Calu3 (cell line): ENCODE results near the gene GPLD1. TPM values are rescaled to one million over a fixed set of nuclear protein-coding genes. Genes with fewer than 3 reads are reported as not detected.

Experiments
- BruUV-seq: library from RNA; stranded (reverse); fragments of 400-500 nt; replicated peaks from 2 replicates; lab custom pipeline; 2021; lab: Mats Ljungman, UMichigan
- CTCF ChIA-PET: fragments of 300-600 bp; sonication (Branson Sonifier 250); formaldehyde crosslinking; loops from one replicate; lab custom pipeline; 2022; ENCODE audit warnings: antibody characterized with exemption; lab: Charles Lee
- DNase-seq: peaks from one replicate; pipeline ENCODE4 v3.0.0; 2022
- H3K27ac Mint-ChIP-seq: one replicate; pipeline ENCODE4 v1.8.0; 2022; ENCODE audit warnings: mixed read lengths; ENCODE audit not compliant: unreplicated experiment
- H3K27me3 Mint-ChIP-seq: one replicate; pipeline ENCODE4 v1.8.0; 2022; ENCODE audit warnings: mixed read lengths; ENCODE audit not compliant: unreplicated experiment
- H3K36me3 Mint-ChIP-seq: one replicate; pipeline ENCODE4 v1.8.0; 2022; ENCODE audit warnings: mild to moderate bottlenecking, moderate library complexity, mixed read lengths; ENCODE audit not compliant: insufficient read depth, unreplicated experiment
- H3K4me1 Mint-ChIP-seq: one replicate; pipeline ENCODE4 v1.8.0; 2022; ENCODE audit warnings: mild to moderate bottlenecking, low read depth, mixed read lengths; ENCODE audit not compliant: unreplicated experiment
- H3K4me3 Mint-ChIP-seq: one replicate; pipeline ENCODE4 v1.8.0; 2022; ENCODE audit warnings: mild to moderate bottlenecking, low read depth, moderate library complexity, mixed read lengths; ENCODE audit not compliant: unreplicated experiment
- H3K9me3 Mint-ChIP-seq: one replicate; pipeline ENCODE4 v1.8.0; 2022; ENCODE audit warnings: low read depth, mixed read lengths; ENCODE audit not compliant: unreplicated experiment
- intact Hi-C: fragments of 100-400 bp; cut with micrococcal nuclease; formaldehyde crosslinking; loops from one replicate; pipeline ENCODE4 v1.10.0; 2022; ENCODE audit not compliant: unreplicated experiment
- total RNA-seq: library from RNA; stranded (reverse); gene quantifications from 2 replicates; pipeline ENCODE4 v1.2.3, GENCODE V29; 2022
- TF ChIP-seq, protein P1 (sequence below): fragments of 200-600 bp; IDR thresholded peaks from one replicate; pipeline ENCODE4 v1.8.0; 2022; ENCODE audit warnings: antibody characterized with exemption; ENCODE audit not compliant: unreplicated experiment

Gene GPLD1
- total RNA-seq, 1 experiment from 2014 or later, result 3.5 TPM

DNA sequence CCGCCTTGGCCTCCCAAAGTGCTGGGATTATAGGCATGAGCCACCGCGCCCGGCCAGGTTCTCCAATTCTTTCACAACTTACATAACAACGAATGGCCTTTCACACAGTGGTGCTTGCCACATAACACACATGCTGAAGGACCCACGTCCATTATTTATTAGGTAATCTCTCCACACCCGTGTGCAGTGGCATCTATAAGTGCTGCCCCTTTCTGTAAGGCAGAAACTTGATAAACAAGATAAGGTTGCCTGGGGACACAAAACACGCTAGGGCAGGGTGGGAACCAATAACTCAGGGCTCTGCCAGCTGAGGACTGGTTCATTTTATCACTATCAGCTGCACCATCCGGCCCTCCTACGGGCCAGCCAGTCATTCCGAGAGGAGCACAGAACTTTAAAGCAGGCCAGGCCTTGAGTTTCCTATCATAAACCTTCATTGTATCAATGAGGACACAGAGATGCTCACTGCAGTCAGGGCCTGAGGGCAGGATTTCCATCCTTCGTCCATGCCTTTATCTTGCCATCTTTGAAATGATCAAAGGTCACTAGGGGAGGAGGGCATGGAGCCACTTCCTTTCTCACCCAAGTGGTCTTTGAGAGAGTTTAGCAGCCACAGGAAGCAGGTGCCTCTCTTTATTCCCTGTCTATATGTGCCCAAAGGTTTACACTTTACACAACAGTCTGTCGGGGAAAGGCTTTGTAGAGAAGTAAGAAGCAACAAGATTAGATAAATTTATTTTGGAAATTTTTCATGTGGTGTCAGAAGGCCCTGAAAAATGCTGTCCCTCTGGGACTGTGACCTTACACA is 37.6 kb downstream of the GPLD1 start:
- H3K9me3 Mint-ChIP-seq, result no peaks in the 10 kb centered on the region
- intact Hi-C loops, result no loop called here
- no peak overlapping the region for H3K4me3 Mint-ChIP-seq
- TF ChIP-seq, protein P1, sequence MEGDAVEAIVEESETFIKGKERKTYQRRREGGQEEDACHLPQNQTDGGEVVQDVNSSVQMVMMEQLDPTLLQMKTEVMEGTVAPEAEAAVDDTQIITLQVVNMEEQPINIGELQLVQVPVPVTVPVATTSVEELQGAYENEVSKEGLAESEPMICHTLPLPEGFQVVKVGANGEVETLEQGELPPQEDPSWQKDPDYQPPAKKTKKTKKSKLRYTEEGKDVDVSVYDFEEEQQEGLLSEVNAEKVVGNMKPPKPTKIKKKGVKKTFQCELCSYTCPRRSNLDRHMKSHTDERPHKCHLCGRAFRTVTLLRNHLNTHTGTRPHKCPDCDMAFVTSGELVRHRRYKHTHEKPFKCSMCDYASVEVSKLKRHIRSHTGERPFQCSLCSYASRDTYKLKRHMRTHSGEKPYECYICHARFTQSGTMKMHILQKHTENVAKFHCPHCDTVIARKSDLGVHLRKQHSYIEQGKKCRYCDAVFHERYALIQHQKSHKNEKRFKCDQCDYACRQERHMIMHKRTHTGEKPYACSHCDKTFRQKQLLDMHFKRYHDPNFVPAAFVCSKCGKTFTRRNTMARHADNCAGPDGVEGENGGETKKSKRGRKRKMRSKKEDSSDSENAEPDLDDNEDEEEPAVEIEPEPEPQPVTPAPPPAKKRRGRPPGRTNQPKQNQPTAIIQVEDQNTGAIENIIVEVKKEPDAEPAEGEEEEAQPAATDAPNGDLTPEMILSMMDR, result no peak
- CTCF ChIA-PET, result no interaction called here
- H3K36me3 Mint-ChIP-seq, result no peaks in the 10 kb centered on the region
- no peaks in the 10 kb centered on the region for H3K4me1 Mint-ChIP-seq
- BruUV-seq, result no TSS peak
- no peaks in the 10 kb centered on the region for H3K27me3 Mint-ChIP-seq
- peak; percentile 11 for DNase-seq
- no peak overlapping the region for H3K27ac Mint-ChIP-seq

DNA sequence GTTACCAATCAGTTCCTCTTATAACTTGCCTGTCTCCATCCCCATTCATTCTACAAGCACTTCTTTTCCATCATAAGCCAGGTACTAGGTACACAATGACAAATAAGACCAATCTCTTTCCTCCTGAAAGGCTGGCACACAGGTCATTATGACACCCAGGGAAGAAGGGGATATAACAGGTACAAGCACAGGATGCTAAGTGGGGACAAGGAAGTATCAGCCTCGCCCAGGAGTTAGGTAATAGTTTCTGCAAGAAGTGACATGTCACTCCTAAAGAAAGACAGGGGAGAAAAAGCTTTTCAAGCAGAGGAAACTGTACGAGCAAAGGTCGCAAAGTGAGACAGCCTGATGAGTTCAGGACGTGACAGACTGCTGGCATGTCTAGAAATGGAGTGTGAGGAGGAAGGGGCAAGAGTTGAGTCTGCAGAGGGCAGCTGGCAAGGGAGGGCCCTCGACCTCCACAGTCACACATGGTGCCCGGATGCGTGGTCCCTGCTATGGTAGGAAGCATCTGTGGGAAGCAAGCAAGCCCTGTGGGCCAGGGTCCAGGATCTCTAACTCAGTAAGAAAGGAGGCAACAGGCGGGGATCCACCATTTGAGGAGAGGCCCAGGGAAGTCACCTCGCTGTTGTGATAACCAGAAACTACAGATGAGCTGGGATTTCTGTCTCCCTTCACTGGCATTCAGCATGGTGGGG is 40.4 kb downstream of the GPLD1 start:
- H3K9me3 Mint-ChIP-seq, result no peaks in the 10 kb centered on the region
- H3K27me3 Mint-ChIP-seq, result no peaks in the 10 kb centered on the region
- TF ChIP-seq, protein P1, result no peak
- DNase-seq, result no peak
- H3K4me1 Mint-ChIP-seq, result no peaks in the 10 kb centered on the region
- CTCF ChIA-PET, result no interaction called here
- H3K36me3 Mint-ChIP-seq, result no peaks in the 10 kb centered on the region
- intact Hi-C loops, result no loop called here
- BruUV-seq, result no TSS peak
- no peak overlapping the region for H3K27ac Mint-ChIP-seq
- H3K4me3 Mint-ChIP-seq, result no peak overlapping the region

DNA sequence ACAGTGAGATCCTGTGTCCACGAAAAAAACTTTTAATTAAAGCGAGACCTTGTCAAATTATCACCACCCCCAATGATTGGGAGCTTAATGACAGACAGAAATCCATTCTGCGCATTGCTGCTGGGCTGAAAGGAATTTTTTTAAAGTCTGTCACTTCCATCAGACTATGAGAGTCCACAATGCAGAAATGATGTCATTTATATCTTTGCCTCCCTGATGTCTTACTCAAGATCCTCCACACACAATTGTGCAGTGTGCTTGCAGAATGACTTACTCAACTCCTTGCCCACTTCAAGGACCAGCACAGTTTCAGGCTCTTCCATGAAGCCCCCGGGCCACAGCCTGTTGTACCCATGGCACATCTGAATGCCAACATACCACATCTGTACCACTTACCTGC is 41.0 kb downstream of the GPLD1 start:
- BruUV-seq, result no TSS peak
- intact Hi-C loops, result no loop called here
- peaks cover 5% of the 10 kb centered on the region for H3K4me1 Mint-ChIP-seq
- no peaks in the 10 kb centered on the region for H3K27me3 Mint-ChIP-seq
- H3K36me3 Mint-ChIP-seq, result no peaks in the 10 kb centered on the region
- DNase-seq, result no peak
- H3K4me3 Mint-ChIP-seq, result no peak overlapping the region
- H3K9me3 Mint-ChIP-seq, result no peaks in the 10 kb centered on the region
- H3K27ac Mint-ChIP-seq, result no peak overlapping the region
- TF ChIP-seq, protein P1, result no peak
- CTCF ChIA-PET, result no interaction called here

DNA sequence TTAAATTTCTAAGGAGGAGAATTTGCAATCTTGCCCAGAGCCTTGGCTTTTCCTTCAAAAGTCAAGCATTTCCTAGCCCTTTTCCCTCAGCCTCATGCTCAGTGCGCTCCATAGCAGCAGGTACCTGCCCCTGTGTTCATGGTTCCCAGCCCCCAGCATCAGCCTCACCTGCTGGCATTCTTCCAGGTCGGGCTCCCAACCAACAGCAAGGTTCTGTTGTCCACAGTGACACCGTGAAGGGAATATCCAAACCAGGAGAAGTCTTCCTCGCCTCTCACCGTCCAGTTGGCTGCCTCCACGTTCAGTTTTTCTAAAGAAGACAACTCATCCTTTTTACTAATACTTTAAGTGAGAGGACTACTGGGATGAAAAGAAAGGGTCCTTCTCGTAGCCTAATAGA is 42.7 kb downstream of the GPLD1 start:
- Mint-ChIP-seq H3K4me3 (no peak overlapping the region), H3K4me1 (peaks cover 14% of the 10 kb centered on the region), H3K27me3 (no peaks in the 10 kb centered on the region), H3K9me3 (no peaks in the 10 kb centered on the region), H3K36me3 (no peaks in the 10 kb centered on the region), H3K27ac (no peak overlapping the region)
- TF ChIP-seq, protein P1, result no peak
- BruUV-seq, result no TSS peak
- DNase-seq, result no peak
- CTCF ChIA-PET, result interaction anchor here (0.6 kb wide), 1 partner anchor 469 kb away, joined by 5 read pairs; no protein-coding TSS in a partner anchor
- intact Hi-C loops, result no loop called here
